T-helper 1 cell (primary cell): ENCODE results near the gene NOL4L.
A peak's percentile ranks its signal among the peaks of the same experiment; 100 is the strongest.

Experiments used
- DNase-seq, 5 donors: peaks; one replicate each; pipeline ENCODE4 v3.0.0-alpha.2; 2012 to 2020

NOL4L gene

GRCh38 chr20:32574296-32575226 lies 10.6 kb downstream of the NOL4L start:
- peak in 2 of 5 donors; percentile 15 to 46 for DNase-seq

DNA sequence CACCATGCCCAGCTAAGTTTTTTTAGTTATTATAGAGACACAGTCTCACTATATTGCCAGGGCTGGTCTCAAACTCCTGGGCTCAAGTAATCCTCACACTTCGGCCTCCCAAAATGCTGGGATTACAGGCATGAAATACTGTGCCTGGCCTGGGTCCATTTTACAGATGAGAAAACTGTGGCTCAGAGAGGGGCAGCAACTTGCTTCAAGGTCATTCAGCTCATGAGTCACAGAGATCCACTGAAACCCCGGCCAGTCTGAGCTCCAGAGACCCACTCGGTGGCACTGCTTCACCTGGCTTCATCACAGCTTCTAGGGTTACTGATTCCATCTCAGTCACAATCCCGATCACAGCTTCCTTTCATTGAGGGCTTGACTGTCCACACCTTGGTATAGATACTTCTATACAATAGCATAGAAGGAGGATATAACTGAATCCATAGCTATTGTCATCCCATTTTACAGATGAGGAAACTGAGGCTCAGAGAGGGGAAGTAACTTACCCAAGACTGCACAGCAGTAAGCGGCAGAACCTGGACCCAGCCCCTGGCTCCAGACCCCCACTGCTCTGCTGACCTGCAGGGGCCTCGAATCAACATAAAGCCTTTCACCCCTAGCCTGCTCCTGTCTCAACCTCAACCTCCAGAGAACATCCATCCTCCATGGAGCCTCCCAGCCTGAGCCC lies 11.8 kb downstream of the NOL4L start:
- no peak for DNase-seq

DNA sequence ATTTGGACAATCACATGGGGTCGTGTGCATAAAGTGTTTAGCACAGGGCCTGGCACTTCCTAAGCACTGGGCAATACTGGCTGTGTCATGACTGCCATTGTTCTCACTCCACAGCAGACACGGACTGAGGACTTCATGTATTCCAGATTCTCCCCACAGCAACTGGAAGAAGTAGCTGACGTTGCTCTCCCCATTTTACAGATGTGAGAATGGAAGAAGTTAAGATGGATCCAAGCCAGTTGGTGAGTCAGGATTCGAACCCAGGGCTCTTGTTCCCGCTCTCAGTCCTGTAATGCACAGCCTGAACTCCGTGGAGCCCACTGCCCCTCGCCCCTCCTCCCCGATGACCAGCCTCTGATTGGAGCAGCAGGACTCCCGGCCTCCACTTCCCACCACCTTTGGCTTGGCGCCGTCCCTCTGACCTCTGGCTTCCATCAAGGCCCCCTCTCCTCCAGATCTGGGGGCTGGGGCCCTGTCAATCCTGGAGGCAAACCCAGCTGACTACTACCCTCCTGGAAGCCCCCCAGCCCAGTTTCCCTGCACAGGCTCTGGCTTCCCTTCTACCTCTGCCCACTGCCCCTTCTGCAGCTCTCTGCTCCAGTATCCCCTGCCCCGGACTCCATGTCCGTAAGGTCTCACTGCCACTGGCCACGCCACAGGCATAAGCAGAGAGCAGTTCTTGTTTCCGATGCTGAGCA lies 12.7 kb downstream of the NOL4L start:
- no peak for DNase-seq

- no peak for DNase-seq
Measured at GRCh38 chr20:32571566-32571965, 13.6 kb downstream of the NOL4L start.

- no peak for DNase-seq
Measured at GRCh38 chr20:32570401-32571190, 14.5 kb downstream of the NOL4L start.

DNA sequence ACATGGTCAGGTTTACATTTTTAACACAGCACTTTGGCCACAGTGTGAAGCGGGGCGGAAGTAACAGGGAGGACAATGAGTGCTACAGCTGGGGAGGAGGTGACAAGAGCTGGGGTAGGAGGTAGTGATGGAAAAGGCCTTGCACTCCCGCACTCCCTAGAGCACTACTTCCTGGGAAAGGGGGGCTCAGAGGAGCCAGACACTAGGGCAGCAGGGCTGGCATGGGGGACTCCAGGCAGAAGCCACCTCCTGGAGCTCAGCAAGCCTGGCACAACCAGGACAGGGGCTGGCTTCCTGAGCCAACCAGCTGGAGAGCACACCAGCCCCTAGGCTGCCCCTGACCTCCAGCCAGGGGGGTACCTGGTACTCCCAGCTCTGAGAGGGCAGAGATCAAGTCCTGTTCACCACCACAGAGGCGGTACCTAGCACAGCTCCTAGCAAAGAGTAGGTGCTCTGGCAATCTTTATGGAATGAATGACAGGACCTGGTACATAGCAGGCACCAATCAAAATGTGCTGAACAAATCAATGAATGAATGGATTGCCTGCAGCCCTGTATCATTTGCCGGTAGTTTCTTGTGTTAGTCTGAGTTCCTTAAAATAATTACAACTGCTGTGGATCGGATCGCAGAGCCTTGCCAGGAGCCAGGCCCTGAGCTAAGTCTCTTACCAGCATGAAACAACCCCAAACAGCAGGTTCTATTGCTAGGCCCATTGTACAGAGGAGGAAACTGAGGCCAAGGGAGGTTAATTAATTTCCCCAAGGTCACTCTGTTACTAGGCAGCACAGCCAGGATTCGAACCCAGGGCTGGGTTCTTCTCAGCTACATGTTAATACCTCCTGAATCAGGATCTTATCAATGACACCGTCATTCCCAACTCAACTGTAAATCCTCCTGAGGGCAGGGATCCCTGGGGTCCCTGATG lies 15.5 kb downstream of the NOL4L start:
- no peak for DNase-seq

GRCh38 chr20:32569018-32569379 lies 16.1 kb downstream of the NOL4L start:
- no peak for DNase-seq

DNA sequence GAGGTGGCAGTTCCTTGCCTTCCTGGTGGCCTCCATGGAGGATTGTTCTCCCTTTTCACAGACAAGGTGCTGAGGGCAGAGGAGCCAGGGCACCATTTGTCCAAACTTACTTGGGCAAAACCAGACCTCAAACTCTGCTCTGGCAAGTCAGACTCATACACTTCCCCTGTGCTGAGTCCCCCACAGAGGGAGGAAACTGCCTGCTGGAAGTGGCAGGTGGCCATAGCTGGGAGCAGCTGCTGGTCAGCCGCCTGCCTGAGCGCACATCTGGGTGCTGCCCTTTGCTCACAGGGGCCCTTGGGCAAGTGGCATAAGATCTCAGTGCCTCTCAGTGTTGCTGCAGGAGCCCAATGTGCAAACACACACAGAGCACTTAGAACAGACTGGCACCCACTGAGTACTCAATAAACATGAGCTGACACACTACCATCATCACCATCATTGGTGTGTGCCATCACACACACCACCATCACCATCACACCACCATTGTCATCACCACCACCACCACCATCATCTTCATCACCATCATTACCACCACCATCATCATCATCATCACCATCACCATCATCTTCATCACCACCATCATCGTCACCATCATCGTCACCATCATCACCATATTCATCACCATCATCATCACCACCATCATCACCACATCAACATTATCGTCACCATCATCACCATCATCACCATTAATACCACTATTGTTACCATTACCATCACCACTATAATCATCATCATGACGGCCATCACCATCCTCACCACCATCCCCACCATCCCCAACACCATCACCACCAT lies 17.6 kb downstream of the NOL4L start:
- no peak for DNase-seq

DNA sequence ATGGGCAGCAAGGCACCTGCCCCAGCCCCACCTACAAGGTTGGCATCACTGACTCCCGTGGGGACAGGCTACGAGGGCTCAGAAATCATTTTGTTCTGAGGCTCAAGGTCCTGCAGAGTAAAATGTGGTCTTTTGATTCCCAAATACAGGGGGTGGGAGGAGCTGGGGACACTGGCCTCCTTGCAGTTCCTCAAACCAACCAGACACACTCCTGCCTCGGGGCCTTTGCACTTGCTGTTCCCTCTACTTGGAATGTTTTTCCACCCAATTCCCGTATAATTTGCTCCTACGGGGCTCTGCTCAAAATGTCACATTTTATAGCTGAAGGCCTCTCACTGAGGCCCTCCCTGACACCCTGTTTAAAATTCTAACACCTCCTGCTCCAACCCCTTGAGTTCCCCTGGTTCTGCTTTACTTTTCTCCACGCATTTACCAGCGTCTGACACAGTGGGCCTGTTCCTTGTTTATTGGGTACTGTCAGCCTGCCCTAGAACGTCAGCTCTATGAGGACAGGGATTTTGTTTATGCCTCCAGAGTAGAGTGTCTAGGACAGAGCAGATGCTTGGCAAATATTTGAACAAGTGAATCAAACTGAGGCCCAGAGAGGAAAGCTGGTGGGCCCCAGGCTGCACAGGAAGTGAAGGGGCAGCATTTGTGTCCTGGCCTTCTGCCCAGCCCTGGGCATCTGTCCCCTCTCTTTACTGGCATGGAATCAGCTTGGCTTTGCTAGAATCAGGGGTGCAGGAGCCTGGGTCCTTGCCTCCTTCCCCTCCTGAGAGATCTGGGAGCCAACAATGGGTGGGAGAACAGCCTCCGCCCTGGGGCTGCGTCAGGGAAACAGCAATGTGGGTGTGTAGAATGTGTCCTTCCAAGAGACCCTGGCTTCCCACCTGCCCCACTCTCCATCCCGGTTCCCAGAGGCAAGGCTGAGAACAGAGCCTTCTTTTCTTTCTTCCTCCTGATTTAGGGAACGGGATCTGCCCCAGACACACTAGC lies 18.5 kb downstream of the NOL4L start:
- DNase-seq = no peak

DNA sequence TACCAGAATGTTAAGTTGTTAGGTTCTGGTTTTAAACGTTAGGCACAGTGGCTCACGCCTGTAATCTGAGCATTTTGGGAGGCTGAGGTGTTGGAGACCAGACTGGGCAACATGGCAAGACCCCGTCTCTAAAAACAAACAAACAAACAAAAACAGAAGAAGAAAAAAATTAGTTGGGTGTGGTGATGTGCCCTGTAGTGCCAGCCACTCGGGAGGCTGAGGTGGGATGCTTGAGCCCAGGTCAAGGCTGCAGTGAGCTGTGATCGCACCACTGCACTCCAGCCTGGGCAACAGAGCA lies 19.4 kb downstream of the NOL4L start:
- DNase-seq = no peak

DNA sequence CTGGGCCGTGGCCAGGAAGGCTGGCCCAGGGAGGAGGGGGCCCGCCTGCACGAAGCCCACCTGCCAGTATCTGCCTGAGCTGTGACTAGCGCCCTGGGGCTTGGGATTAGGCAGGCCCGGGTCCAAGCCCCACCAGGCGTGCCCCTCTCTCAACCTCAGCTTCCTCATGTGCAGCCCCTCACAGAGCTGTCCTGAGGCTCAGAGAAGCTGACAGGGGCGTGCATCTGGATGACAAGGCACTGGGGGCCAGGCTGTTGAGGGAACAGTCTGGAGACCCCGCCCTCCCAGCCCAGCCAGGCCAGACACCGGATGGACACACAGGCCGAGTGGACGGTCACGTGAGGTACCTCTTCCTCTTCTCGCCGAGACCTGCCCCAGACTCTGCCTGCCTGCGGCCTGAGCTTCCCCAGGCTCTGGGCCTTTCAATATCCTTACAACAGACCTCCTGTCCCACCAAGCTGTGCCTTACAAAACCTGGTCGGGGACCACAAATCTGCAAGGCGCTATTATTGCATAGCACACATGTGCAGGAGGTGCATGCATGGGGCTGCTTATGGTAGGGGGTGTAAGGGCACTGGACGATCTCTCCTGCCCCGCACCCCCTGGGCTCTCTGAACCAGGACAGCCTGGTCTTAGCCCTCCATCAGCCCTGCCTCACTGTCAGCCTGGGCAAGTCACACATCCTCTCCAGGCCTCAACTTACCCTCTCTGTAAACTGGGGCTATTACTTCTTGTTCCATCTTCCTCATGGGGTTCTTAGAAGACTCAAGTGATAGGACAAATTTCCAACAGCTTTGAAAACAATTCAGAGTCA lies 20.0 kb downstream of the NOL4L start:
- no peak for DNase-seq

DNA sequence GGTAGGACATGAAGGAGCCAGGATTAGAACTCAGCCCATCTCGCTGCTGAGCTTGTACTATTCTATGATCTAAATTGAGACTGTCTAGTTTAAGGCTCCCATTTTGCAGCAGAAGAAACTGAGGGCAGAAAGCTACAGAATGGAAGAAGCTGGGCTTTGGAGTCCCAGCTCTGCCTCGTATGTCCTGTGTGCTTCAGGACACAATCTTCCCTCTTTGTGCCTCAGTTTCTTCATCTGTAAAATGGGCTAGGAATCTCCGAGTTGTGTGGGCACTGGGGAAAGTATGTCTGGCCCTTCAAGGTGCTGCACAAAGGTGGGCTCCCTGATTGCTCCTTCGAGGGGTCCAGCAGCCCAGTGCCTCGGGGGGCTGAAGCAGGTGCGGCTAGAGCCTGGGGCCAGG lies 20.7 kb downstream of the NOL4L start:
- no peak for DNase-seq

DNA sequence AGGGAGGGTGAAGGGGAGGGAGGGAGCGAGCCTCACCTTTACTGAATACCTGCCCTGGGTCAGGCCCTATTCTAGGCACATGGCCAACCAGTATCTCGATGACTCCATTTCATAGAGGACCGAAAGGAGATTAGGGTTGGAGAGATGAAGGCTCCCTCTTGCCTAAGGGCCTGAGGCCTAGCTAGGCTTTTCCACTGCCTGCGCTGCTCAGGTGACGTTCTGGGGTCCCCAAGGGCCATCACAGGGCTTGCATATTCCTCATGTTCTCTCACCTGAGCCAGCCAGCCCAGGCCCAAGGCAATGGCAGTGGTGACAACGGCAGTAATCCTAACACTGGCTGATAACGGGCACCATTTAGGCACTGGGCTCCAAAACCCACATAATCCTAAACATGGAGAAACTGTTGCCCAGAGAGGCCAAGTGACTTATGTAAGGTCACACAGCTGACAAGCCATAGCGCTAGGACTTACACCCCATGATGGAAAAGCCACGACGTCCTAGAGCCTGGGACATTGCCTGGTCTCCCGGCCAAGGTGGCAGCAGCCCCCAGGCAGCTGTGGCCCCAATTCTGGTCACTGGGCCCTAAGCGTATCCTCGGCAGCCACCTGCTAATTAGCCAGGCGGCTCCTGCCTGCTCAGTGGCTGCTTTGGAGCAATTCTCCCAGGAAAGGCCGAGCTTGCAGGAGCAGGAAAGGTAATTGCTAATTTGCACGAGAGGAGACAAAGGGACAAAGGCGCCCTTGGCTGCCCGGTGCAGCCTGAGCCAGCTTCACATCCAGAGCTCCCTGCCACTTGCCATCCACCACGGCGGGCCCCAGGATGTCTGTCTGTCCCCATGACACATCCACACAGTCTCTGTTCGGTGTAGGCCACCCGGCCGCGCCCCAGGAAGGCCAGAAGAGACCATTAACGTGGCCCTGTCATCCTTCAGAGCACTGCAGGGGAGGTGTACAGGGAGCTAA lies 21.5 kb downstream of the NOL4L start:
- DNase-seq = no peak

DNA sequence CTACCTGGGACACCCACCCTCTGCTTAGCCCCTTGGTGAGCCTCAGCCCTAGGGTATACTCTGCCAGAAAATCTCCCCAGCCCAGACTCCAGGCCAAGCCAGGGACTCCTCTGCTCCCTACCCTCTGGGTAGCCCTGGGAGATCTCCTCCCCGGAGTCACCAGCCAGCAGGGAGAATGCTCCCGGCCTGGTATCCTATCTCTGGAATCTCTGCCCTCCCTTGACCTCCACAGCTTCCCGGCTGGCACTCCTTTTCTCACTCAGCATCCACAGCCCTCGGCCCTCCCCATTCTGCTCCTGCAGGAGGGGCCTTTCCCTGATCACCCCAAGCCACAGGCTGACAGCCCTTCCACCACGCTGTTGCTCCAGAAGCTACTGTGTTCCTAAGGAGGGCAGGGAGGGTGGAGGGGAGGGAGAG lies 22.6 kb downstream of the NOL4L start:
- no peak for DNase-seq

DNA sequence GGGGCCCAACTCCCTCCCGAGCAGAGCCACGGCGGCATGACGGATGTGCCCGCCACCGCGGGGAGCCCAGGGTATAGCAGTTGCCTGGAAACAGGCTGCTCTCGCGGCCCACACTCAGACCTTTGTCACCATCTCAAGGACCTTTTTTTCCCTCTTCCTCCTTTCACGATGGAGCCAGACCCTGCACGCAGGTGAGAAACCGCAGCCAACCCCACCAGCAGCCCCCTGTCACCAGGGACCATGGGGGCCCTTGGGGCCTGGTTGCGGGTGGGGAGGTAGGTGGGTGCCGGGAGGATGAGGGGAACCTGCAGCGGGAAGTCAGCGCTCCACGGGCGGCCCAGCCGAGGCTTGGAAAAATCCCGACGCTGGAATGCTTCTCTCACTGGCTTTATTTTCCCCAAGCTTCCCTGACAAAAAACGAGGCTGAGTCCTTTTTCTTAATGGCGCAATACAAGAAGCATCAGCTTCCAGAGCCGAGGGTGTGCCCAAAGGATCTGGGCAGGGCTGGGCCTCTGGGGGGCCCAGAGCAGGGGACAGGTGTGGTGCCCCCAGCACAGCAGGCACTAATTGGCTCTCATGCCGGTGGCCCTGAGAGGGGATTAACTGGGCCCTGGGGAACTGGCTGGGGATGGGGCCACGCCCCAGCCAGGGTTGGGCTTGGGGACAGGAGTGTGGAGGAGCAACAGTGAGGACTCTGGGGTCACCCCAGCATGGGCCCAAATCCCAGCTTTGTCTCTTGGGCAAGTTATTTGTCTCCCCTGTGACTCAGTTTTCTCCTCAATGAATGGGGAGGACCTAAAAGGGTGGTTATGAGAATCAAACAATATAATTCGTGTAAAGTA lies 23.9 kb downstream of the NOL4L start:
- no peak for DNase-seq

GRCh38 chr20:32560482-32560988 lies 24.6 kb downstream of the NOL4L start:
- no peak for DNase-seq
